Measurements from ENCODE around the gene SRRD.
"Not testable (repeated sequence)": the region's sequence is repeated elsewhere in the genome, so short reads cannot be mapped to it uniquely, and the experiment has no call there.

SRRD gene

DNA sequence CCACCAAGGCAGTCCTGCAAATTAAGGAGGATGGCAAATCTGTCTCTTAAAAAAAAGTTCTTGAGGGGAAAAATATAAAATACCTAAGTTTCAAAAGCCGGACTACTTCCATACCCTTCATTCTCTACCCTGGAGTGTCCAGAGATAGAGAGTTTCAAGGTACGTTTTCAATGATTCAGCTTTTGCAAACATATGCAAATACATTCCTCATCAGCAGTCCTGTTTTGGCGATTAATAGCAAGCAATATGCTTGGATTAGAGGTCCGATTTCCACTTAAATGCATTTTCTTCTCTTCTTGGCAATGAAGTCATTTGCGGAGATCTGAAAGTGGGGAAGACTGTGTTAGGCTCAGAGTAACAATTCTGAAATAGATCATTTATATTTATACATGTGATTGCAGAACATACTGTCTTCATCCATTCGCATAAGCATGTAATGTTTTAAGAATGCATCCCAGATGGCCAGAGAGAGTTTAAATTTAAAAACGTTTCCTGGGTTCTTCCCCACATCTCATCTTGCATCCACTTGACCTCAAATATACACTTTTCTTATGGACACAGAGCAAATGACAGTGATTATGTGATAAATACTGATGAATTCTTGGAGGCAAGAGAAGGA, 42.4 kb downstream of the SRRD start:
- DNase-seq = no peak

DNA sequence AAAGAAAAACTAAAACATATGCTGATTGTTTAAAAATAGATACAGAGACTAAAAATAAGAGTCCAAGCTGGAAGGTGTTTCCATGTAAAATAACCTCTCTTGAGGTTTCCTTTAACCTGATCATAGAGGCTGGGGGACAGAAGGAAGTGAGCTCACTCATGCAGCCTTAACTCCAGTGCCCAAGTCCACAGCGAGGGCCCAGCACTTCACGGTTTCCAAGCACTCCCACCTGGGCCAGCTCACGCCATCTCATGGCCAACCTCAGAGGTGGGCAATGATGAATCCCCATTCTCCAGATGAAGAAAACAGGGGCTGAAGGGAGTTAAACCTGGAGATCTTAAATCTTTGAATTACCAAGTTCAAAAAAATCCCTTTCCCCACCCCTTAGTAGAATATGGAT, 43.5 kb downstream of the SRRD start:
- DNase-seq = no peak

DNA sequence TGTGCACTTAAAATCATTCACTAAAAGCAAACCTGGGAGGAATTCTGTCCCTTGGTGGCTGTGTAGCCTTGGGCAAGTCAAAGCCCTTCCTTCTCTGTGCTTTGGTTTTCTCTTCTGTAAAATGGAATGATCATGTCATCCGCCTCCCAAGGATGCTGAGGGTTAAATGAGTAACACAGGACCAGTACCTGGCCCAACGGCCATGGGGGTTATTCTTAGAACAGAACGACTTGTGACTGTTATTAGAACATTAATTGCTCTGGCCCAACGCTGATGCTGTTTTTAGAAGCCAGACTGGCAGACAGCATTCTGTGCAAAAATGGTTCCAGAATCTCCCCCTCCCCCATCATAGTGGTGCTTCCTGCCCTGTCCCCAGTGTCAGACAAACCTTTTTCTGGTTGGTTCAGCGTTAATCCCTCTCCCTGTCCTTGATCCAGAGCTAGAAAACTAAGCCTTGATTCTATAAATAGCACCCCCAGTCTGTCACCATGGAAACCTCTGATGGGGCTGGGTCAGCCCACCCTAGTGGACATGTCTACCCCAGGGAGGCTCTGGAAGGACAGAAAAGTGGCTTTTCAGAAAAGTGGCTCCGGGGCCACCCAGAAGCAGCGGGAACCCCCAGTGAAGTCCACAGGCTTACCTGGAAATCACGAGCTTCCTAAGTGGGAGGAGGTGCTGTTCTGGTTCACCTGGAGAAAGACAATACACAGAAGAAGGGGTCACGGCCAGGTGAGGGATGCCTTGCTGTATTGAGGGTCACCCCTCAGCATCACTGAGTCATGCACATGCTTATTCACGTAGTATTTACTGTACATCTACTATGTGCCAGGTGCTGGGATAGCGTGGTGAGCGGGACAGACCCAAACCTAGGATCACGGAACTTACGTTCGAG, 44.1 kb downstream of the SRRD start:
- no peak for DNase-seq

DNA sequence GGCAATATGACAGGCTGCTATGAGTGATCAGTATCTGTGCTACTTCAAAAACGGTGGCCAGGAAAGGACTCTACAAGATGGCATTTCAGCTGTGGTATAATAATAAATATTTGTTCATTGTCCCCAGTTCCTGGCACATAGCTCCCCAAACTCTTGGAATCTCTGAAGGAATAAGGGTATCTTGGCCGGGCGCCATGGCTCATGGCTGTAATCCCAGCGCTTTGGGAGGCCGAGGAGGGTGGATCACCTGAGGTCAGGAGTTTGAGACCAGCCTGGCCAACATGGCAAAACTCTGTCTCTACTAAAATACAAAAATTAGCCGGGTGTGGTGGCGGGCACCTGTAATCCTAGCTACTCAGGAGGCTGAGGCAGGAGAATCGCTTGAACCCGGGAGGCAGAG, 44.8 kb downstream of the SRRD start:
- not testable (repeated sequence) for DNase-seq

- DNase-seq = no peak
Measured at GRCh38 chr22:26529345-26529744, 45.7 kb downstream of the SRRD start.

- DNase-seq = no peak
Measured at GRCh38 chr22:26534171-26534855, 50.6 kb downstream of the SRRD start.

DNA sequence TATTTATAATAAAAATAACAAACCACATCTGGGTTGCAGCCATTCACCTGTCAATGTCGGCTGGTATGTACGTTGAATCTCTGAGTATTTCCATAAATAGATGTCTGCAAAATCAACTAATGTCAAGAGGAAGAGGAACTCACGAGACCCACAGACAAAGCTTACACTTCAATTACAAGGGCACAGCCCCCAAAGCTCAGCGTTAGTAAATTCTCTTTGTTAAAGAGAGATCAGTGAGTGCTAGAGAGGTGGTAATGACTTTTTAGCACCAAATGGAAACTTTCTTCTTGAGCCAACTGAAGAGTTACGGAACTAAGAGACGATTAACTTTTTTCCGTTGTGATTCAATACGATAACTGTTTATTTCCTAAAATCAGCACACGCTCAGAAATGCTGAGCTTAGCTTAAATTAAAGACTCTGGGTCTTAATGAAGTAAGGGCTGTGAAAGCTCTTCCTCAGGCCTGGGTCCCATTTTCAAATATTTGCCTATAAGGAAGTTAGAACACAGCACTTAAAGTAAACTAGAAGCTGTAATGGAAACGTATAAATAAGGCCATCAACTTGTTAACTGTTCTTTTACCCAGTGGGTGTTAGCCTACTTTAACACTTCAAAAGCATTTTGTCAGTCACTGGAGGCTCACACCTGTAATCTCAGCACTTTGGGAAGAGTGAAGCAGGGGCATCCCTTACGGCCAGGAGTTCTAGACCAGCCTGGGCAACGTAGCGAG, 51.4 kb downstream of the SRRD start:
- DNase-seq = no peak

DNA sequence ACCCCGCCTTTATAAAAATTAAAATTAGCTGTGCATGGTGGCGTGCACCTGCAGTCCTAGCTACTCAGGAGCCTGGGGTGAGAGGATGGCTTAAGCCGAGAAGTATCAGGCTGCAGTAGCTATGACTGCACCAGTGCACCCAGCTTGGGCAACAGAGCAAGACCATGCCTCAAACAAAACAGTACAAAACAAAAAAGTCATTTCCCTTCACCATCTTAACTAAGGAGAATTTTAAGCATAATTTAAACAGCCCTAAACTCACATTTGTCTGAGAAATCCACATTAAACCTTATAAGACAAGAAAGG, 51.9 kb downstream of the SRRD start:
- no peak for DNase-seq

GRCh38 chr22:26536056-26536761, 52.5 kb downstream of the SRRD start:
- no peak for DNase-seq

DNA sequence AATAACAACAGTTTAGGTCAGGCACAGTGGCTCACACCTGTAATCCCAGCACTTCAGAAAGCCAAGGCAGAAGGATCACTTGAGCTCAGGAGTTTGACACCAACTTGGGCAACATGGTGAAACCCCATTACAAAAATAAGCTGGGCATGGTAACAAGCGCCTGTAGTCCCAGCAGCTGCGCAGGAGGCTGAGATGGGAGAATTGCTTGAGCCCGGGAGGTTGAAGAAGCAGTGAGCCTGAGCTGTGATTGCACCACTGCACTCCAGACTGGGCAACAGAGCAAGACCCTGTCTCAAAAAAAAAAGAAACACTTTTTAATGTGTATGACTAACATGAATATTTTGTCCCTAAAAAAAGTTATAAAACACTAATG, 53.1 kb downstream of the SRRD start:
- no peak for DNase-seq

DNA sequence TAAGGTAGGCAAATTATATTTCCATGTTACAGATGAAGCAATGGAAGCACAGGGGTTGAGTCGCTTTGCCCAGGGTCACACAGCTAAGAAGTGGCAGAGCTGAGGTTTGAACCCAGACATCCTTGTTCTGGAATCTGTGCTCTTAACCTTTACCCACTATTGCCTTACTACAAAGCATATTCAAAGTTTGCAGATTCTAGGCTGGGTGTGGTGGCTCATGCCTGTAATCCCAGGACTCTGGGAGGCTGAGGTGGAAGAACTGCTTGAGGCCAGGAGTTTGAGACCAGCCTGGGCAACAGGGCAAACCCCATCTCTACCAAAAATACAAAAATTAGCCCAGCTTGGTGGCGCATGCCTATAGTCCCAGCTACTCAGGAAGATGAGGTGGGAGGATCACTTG, 56.4 kb downstream of the SRRD start:
- no peak for DNase-seq

GRCh38 chr22:26541167-26541819, 57.6 kb downstream of the SRRD start:
- DNase-seq = no peak

GRCh38 chr22:26542831-26543230, 59.2 kb downstream of the SRRD start:
- no peak for DNase-seq
